Naive thymus-derived CD8-positive, alpha-beta T cell (primary cell): ENCODE results near the gene MRPS5. TPM values are rescaled to one million over a fixed set of nuclear protein-coding genes. Genes with fewer than 3 reads are reported as not detected.

ENCODE experiments used
- ATAC-seq, 2 donors: fragments of 150-1000 bp; cut with Tn5 transposase in 1 of 2; sonication (Bioruptor Pico), chemical (Tn5 transposase) in 1 of 2; 1 replicate in 1 of 2; 2 replicates in 1 of 2; pipeline ENCODE4 v1.10.0; 2021; ENCODE audit warnings: mild to moderate bottlenecking in 2 of 2, moderate library complexity in 2 of 2
- POLR2A ChIA-PET: fragments of 350-600 bp; sonication (Branson Sonifier 250); formaldehyde crosslinking; loops from one replicate; lab custom pipeline; 2021; ENCODE audit warnings: antibody characterized with exemption; lab: Charles Lee
- DNase-seq, 10 donors: peaks; one replicate each; pipeline versions ENCODE4 v3.0.0 to v3.0.0-alpha.2; 2020 to 2022
- H3K27ac Mint-ChIP-seq, 10 donors: one replicate each; pipeline ENCODE4 v1.8.0; 2020 to 2022; ENCODE audit warnings: mild to moderate bottlenecking in 10 of 10, mixed read lengths in 10 of 10, moderate library complexity in 4 of 10, inconsistent platforms in 1 of 10
- H3K27me3 Mint-ChIP-seq, 5 donors: one replicate each; pipeline ENCODE4 v1.8.0; 2021 to 2022; ENCODE audit warnings: mixed read lengths in 5 of 5
- H3K36me3 Mint-ChIP-seq, 3 donors: one replicate each; pipeline ENCODE4 v1.8.0; 2020 to 2022; ENCODE audit warnings: mixed read lengths in 3 of 3, mild to moderate bottlenecking in 2 of 3, inconsistent platforms in 1 of 3
- H3K4me1 Mint-ChIP-seq, 4 donors: one replicate each; pipeline ENCODE4 v1.8.0; 2021 to 2022; ENCODE audit warnings: mixed read lengths in 4 of 4
- H3K4me3 Mint-ChIP-seq, 10 donors: one replicate each; pipeline ENCODE4 v1.8.0; 2020 to 2022; ENCODE audit warnings: mild to moderate bottlenecking in 10 of 10, mixed read lengths in 10 of 10, moderate library complexity in 6 of 10, inconsistent platforms in 1 of 10
- H3K9me3 Mint-ChIP-seq, 9 donors: one replicate each; pipeline ENCODE4 v1.8.0; 2020 to 2022; ENCODE audit warnings: mixed read lengths in 9 of 9, mild to moderate bottlenecking in 3 of 9, inconsistent platforms in 1 of 9, moderate library complexity in 1 of 9
- polyA plus RNA-seq, 3 donors: library from polyadenylated mRNA; unstranded; fragments of 300-500 nt; fragmentation: Illumina TruSeq; gene quantifications; one replicate each; pipeline ENCODE4 v1.2.3, GENCODE V29; 2021
- total RNA-seq, 8 experiments: library from RNA in 2 of 8; stranded (reverse) in 2 of 8; gene quantifications; one replicate each; pipeline ENCODE4 v1.2.3 and lab custom pipeline; 2021 to 2026

Gene MRPS5
- total and polyA plus RNA-seq, 5 experiments from 2014 or later, result 37.2 to 66.0 (median 54.6) TPM

GRCh38 chr2:95050385-95051300 lies 71.0 kb downstream of the MRPS5 start:
- Mint-ChIP-seq H3K27ac (peak overlapping the region; percentile 35 to 96 (median 84)), H3K9me3 (no peaks in the 10 kb centered on the region), H3K36me3 (peaks cover 0 to 47% (median 6%) of the 10 kb centered on the region in 3 donors), H3K4me1 (peaks cover 42 to 90% (median 79%) of the 10 kb centered on the region in 4 donors), H3K4me3 (peak overlapping the region in 4 of 10 donors; percentile 1 to 29 (median 8)), H3K27me3 (no peaks in the 10 kb centered on the region)
- POLR2A ChIA-PET, result interaction anchor here (0.8 to 20.2 kb wide), 3 partner anchors 13 to 26 kb away, joined by 3 to 537 read pairs (median 57); no protein-coding TSS in a partner anchor
- DNase-seq (no peak), ATAC-seq (no peak)

- POLR2A ChIA-PET, result interaction anchor here (0.8 to 20.2 kb wide), 3 partner anchors 14 to 26 kb away, joined by 3 to 537 read pairs (median 16); partner anchors contain the start of gene MAL
- no peaks in the 10 kb centered on the region for H3K9me3 Mint-ChIP-seq
- H3K27ac Mint-ChIP-seq, result peak overlapping the region in 8 of 10 donors; percentile 20 to 93 (median 64)
- peaks cover 0 to 53% (median 6%) of the 10 kb centered on the region in 3 donors for H3K36me3 Mint-ChIP-seq
- DNase-seq (no peak), ATAC-seq (no peak)
- peaks cover 40 to 90% (median 78%) of the 10 kb centered on the region in 4 donors for H3K4me1 Mint-ChIP-seq
- H3K27me3 Mint-ChIP-seq, result no peaks in the 10 kb centered on the region
- H3K4me3 Mint-ChIP-seq, result no peak overlapping the region
Measured at GRCh38 chr2:95049961-95050360, 71.6 kb downstream of the MRPS5 start.

- Mint-ChIP-seq H3K27ac (peak overlapping the region in 4 of 10 donors; percentile 7 to 76 (median 55)), H3K9me3 (no peaks in the 10 kb centered on the region), H3K27me3 (no peaks in the 10 kb centered on the region), H3K4me1 (peaks cover 40 to 91% (median 78%) of the 10 kb centered on the region in 4 donors), H3K4me3 (no peak overlapping the region), H3K36me3 (peaks cover 0 to 55% (median 6%) of the 10 kb centered on the region in 3 donors)
- ATAC-seq (no peak), DNase-seq (no peak)
- POLR2A ChIA-PET, result interaction anchor here (2.1 to 20.2 kb wide), 2 partner anchors 24 to 27 kb away, joined by 16 to 537 read pairs; partner anchors contain the start of gene MAL
Measured at GRCh38 chr2:95049683-95049955, 72.0 kb downstream of the MRPS5 start.

- Mint-ChIP-seq H3K4me3 (peak overlapping the region in 3 of 10 donors; percentile 15 to 49 (median 26)), H3K4me1 (peaks cover 37 to 91% (median 78%) of the 10 kb centered on the region in 4 donors), H3K27ac (peak overlapping the region; percentile 20 to 98 (median 66))
Measured at GRCh38 chr2:95048825-95049682, 72.6 kb downstream of the MRPS5 start.

GRCh38 chr2:95047629-95048510 lies 73.7 kb downstream of the MRPS5 start:
- Mint-ChIP-seq H3K36me3 (peaks cover 0 to 62% (median 5%) of the 10 kb centered on the region in 3 donors), H3K4me1 (peaks cover 38 to 91% (median 77%) of the 10 kb centered on the region in 4 donors), H3K27me3 (no peaks in the 10 kb centered on the region), H3K4me3 (peak overlapping the region in 4 of 10 donors; percentile 36 to 49 (median 44)), H3K9me3 (no peaks in the 10 kb centered on the region), H3K27ac (peak overlapping the region; percentile 40 to 98 (median 84))
- no peak for DNase-seq
- POLR2A ChIA-PET, result interaction anchor here (1.0 to 20.2 kb wide), 7 partner anchors 12 to 74 kb away, joined by 3 to 537 read pairs (median 3); partner anchors contain the start of genes MAL and MRPS5
- ATAC-seq, result peak; percentile 15 to 19

More at GRCh38 chr2:95048825-95049682, 72.6 kb downstream of the MRPS5 start:
- DNase-seq (no peak), ATAC-seq (no peak)
- H3K36me3 Mint-ChIP-seq, result peaks cover 0 to 60% (median 6%) of the 10 kb centered on the region in 3 donors
- POLR2A ChIA-PET, result interaction anchor here (1.2 to 20.2 kb wide), 6 partner anchors 14 to 73 kb away, joined by 3 to 537 read pairs (median 5); partner anchors contain the start of genes MAL and MRPS5
- H3K27me3 Mint-ChIP-seq, result no peaks in the 10 kb centered on the region
- no peaks in the 10 kb centered on the region for H3K9me3 Mint-ChIP-seq

- Mint-ChIP-seq H3K36me3 (peaks cover 0 to 56% (median 3%) of the 10 kb centered on the region in 3 donors), H3K27me3 (no peaks in the 10 kb centered on the region), H3K4me3 (peak overlapping the region in 6 of 10 donors; percentile 26 to 66 (median 38)), H3K27ac (peak overlapping the region; percentile 10 to 98 (median 82)), H3K9me3 (no peaks in the 10 kb centered on the region), H3K4me1 (peaks cover 39 to 92% (median 78%) of the 10 kb centered on the region in 4 donors)
- no peak for DNase-seq
- ATAC-seq, result no peak
- POLR2A ChIA-PET, result interaction anchor here (0.7 to 20.2 kb wide), 3 partner anchors 10 to 30 kb away, joined by 3 to 537 read pairs (median 3); no protein-coding TSS in a partner anchor
Measured at GRCh38 chr2:95046371-95047112, 75.1 kb downstream of the MRPS5 start.

GRCh38 chr2:95044601-95045000 lies 77.0 kb downstream of the MRPS5 start:
- H3K27me3 Mint-ChIP-seq, result no peaks in the 10 kb centered on the region
- DNase-seq (no peak), ATAC-seq (peak in 1 of 2 donors; percentile 33)
- H3K9me3 Mint-ChIP-seq, result no peaks in the 10 kb centered on the region
- H3K27ac Mint-ChIP-seq, result peak overlapping the region in 7 of 10 donors; percentile 0 to 92 (median 77)
- H3K36me3 Mint-ChIP-seq, result peaks cover 0 to 40% (median 3%) of the 10 kb centered on the region in 3 donors
- H3K4me3 Mint-ChIP-seq, result peak overlapping the region in 1 of 10 donors; percentile 11
- H3K4me1 Mint-ChIP-seq, result peaks cover 39 to 93% (median 82%) of the 10 kb centered on the region in 4 donors
- POLR2A ChIA-PET, result interaction anchor here (1.0 to 6.2 kb wide), 4 partner anchors 9 to 31 kb away, joined by 3 to 65 read pairs (median 40); partner anchors contain the start of gene MAL

GRCh38 chr2:95043300-95044093 lies 78.1 kb downstream of the MRPS5 start:
- POLR2A ChIA-PET, result interaction anchor here (0.5 to 6.2 kb wide), 7 partner anchors 8 to 46 kb away, joined by 3 to 65 read pairs (median 13); partner anchors contain the start of gene MAL
- ATAC-seq (peak; percentile 46 to 48), DNase-seq (peak in 1 of 10 donors; percentile 28)
- Mint-ChIP-seq H3K4me3 (peak overlapping the region in 6 of 10 donors; percentile 23 to 69 (median 42)), H3K27me3 (no peaks in the 10 kb centered on the region), H3K4me1 (peaks cover 49 to 98% (median 89%) of the 10 kb centered on the region in 4 donors), H3K9me3 (peaks cover 0 to 7% (median 0%) of the 10 kb centered on the region in 9 donors), H3K27ac (peak overlapping the region; percentile 66 to 92 (median 81)), H3K36me3 (peaks cover 0 to 34% (median 3%) of the 10 kb centered on the region in 3 donors)

GRCh38 chr2:95042472-95043271 lies 78.9 kb downstream of the MRPS5 start:
- DNase-seq (no peak), ATAC-seq (no peak)
- Mint-ChIP-seq H3K9me3 (peaks cover 0 to 15% (median 0%) of the 10 kb centered on the region in 9 donors), H3K27ac (peak overlapping the region; percentile 63 to 92 (median 80)), H3K4me1 (peaks cover 54 to 99% (median 90%) of the 10 kb centered on the region in 4 donors), H3K36me3 (peaks cover 0 to 34% (median 3%) of the 10 kb centered on the region in 3 donors), H3K4me3 (peak overlapping the region in 6 of 10 donors; percentile 23 to 69 (median 42)), H3K27me3 (no peaks in the 10 kb centered on the region)
- POLR2A ChIA-PET, result interaction anchor here (1.8 to 6.2 kb wide), 5 partner anchors 11 to 37 kb away, joined by 6 to 65 read pairs (median 29); partner anchors contain the start of gene MAL
